Urinary bladder (tissue), 4 donors: Measurements from ENCODE around the gene CXADR. TPM values are rescaled to one million over a fixed set of nuclear protein-coding genes. Genes with fewer than 3 reads are reported as not detected.

Experiments
- DNase-seq: peaks from one replicate; pipeline ENCODE4 v3.0.0-alpha.2; 2015; ENCODE audit errors: extremely low spot score
- H3K27ac ChIP-seq: one replicate; pipeline ENCODE4 v1.5.1; 2013; ENCODE audit warnings: low read depth, mild to moderate bottlenecking, moderate library complexity
- H3K36me3 ChIP-seq: one replicate; pipeline ENCODE4 v1.6.1; 2013; ENCODE audit warnings: mild to moderate bottlenecking, moderate library complexity; ENCODE audit not compliant: insufficient read depth
- H3K4me1 ChIP-seq: one replicate; pipeline ENCODE4 v1.6.1; 2013; ENCODE audit warnings: mild to moderate bottlenecking, moderate library complexity; ENCODE audit not compliant: insufficient read depth
- H3K4me3 ChIP-seq: one replicate; pipeline ENCODE4 v1.5.1; 2013; ENCODE audit warnings: low read depth, low read length
- WGBS: extraction: QIAGEN DNeasy Blood & Tissue Kit; methylation state at CpG from one replicate; pipeline ENCODE4 v1.1.7; 2013; 5-methylcytosine and 5-hydroxymethylcytosine counted together
- polyA plus RNA-seq: library from polyadenylated mRNA; stranded (reverse); fragments of 200-250 nt; gene quantifications from one replicate; pipeline ENCODE4 v1.2.3, GENCODE V29; 2013
- small RNA-seq: library from RNA; depleted of rRNA; stranded (forward); fragments of <200 nt; gene quantifications from one replicate; pipeline ENCODE3, GENCODE V24; 2014
- total RNA-seq: library from RNA; depleted of rRNA; stranded (reverse); fragments of >200 nt; gene quantifications from one replicate; pipeline ENCODE4 v1.2.3, GENCODE V29; 2014
- donor health status: healthy with polysubstance abuse.
- donor health status: healthy.

The CXADR gene
- total and polyA plus RNA-seq, 2 donors = 4.8 to 44.2 TPM

DNA sequence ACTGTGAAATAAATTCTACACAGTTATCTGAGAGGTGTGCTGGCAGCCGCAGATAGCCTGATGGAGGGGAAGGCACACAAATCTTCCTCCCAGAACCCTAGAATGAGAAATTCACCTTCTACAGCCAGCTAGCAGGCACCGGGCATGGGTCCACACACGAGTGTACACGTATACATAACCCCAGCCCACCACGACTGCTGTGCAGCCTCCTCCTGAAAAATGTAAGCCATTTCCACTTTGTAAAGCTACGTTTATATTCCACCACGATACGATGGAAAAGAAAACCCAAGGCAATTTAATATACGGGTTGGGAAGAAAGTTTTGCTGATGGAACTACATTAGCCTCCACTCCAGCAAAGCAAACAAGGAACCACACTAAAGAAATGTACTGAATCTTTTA, 98.1 kb downstream of the CXADR start:
- Histone ChIP-seq H3K27ac (peak overlapping the region; percentile 26), H3K36me3 (no peaks in the 10 kb centered on the region), H3K4me1 (no peaks in the 10 kb centered on the region), H3K4me3 (peak overlapping the region; percentile 7)
- WGBS = 14% methylated on average over 9 of the region's 9 CpGs
- no peak for DNase-seq

- no peaks in the 10 kb centered on the region for H3K36me3 ChIP-seq
- under 1% methylated on average over 26 of the region's 26 CpGs for WGBS
- peak overlapping the region; percentile 94 for H3K27ac ChIP-seq
- DNase-seq = peak; percentile 82
- no peaks in the 10 kb centered on the region for H3K4me1 ChIP-seq
- H3K4me3 ChIP-seq = peak overlapping the region; percentile 94
Measured at GRCh38 chr21:17611414-17612022, 98.7 kb downstream of the CXADR start.

GRCh38 chr21:17612023-17612564, 99.3 kb downstream of the CXADR start:
- peak overlapping the region; percentile 94 for H3K27ac ChIP-seq
- under 1% methylated on average over 50 of the region's 50 CpGs for WGBS
- no peak for DNase-seq
- H3K4me1 ChIP-seq = no peaks in the 10 kb centered on the region
- H3K4me3 ChIP-seq = peak overlapping the region; percentile 94
- H3K36me3 ChIP-seq = no peaks in the 10 kb centered on the region

DNA sequence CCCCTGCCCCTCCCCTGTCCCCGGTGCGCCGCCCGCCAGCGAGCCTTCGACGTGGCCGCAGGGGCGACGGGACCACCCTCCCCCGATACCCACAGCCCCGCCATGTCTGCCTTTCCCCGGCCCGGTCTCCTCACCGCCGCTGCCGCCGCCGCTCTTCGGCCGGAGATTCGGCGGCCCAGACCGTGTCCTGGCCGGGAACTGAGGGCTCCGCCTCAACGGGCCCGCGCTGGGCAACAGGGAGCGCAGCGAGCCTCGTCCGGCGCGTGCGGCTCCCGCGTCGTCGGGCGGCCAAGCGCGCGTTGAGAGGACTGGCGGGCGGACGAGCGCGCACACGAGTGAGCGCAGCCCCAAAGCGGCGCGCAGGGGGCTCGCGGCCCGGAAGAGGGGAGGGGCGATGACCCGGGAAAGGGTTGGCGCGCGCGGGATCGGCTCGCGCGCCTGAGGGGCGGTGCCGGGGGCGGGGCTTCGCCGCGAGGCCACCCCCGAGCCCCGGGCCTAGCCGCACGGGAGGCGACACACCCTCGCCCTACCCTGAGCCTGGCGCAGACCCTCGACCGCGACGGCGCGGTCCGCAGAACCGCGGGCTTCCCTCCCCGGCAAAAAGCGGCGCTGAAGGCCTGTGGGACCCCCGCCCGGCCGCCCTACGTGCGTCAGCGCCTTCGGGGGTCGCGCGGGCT, 99.9 kb downstream of the CXADR start, which contains the start of gene BTG3:
TSS of gene BTG3 (minus strand) at position 337 of the 677 bp plus-strand sequence. CDS start 3,757 bp downstream, outside the sequence.
- Histone ChIP-seq H3K4me1 (no peaks in the 10 kb centered on the region), H3K36me3 (no peaks in the 10 kb centered on the region), H3K27ac (peak within 1 kb of the TSS; percentile 94), H3K4me3 (peak within 1 kb of the TSS; percentile 94)
- DNase-seq = peak; percentile 50
- 1% methylated on average over 102 of the region's 102 CpGs for WGBS

GRCh38 chr21:17613242-17613676, 100.4 kb downstream of the CXADR start:
- H3K36me3 ChIP-seq = no peaks in the 10 kb centered on the region
- DNase-seq = peak; percentile 29
- H3K4me1 ChIP-seq = no peaks in the 10 kb centered on the region
- H3K27ac ChIP-seq = peak overlapping the region; percentile 77
- peak overlapping the region; percentile 94 for H3K4me3 ChIP-seq
- 12% methylated on average over 16 of the region's 16 CpGs for WGBS

- no peak for DNase-seq
- Histone ChIP-seq H3K27ac (no peak overlapping the region), H3K4me1 (no peaks in the 10 kb centered on the region), H3K4me3 (no peak overlapping the region), H3K36me3 (no peaks in the 10 kb centered on the region)
- WGBS = 76% methylated on average over 1 of the region's 1 CpG
Measured at GRCh38 chr21:17616831-17617230, 104.0 kb downstream of the CXADR start.

GRCh38 chr21:17622018-17622417, 109.2 kb downstream of the CXADR start:
- no peak overlapping the region for H3K4me3 ChIP-seq
- H3K36me3 ChIP-seq = no peaks in the 10 kb centered on the region
- no peak for DNase-seq

DNA sequence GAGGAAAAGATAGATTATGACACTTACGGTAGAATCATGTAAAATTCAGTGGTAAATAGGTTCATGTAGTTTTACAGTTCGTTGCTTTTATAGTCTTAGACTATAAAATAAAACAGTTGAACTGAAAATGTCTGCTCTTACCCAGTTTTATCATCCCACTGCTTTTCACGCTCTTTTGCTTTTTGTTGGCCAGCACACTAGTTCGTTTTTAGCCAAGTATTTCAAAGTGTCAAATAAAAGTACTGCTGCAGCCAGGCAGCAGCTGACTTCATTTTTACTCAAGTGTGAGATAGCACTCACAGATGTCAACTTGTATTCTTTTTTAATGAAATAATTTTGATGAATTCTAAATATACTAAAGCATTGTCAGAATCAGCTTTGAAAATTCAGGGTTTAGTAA, 118.4 kb downstream of the CXADR start:
- WGBS = 30% methylated on average over 4 of the region's 4 CpGs

More at GRCh38 chr21:17622018-17622417, 109.2 kb downstream of the CXADR start:
- H3K27ac ChIP-seq = no peak overlapping the region
- H3K4me1 ChIP-seq = no peaks in the 10 kb centered on the region
- 36% methylated on average over 2 of the region's 2 CpGs for WGBS

GRCh38 chr21:17636711-17637110, 123.9 kb downstream of the CXADR start:
- Histone ChIP-seq H3K4me3 (no peak overlapping the region), H3K27ac (no peak overlapping the region), H3K4me1 (no peaks in the 10 kb centered on the region), H3K36me3 (no peaks in the 10 kb centered on the region)
- WGBS = 83% methylated on average over 4 of the region's 4 CpGs
- no peak for DNase-seq

More for the DNA sequence above, 118.4 kb downstream of the CXADR start:
- H3K36me3 ChIP-seq = no peaks in the 10 kb centered on the region
- DNase-seq = no peak
- no peak overlapping the region for H3K27ac ChIP-seq
- H3K4me3 ChIP-seq = no peak overlapping the region
- no peaks in the 10 kb centered on the region for H3K4me1 ChIP-seq

- Histone ChIP-seq H3K4me1 (no peaks in the 10 kb centered on the region), H3K4me3 (no peak overlapping the region), H3K27ac (no peak overlapping the region), H3K36me3 (no peaks in the 10 kb centered on the region)
- DNase-seq = no peak
- 79% methylated on average over 2 of the region's 2 CpGs for WGBS
Measured at GRCh38 chr21:17640821-17641220, 128.0 kb downstream of the CXADR start.

Small RNA genes lying within 50 kb of the gene (small RNA-seq; reads per million reads assigned to genes)
- not detected for gene RF00019
- gene RN7SL163P = not detected
- gene RPL39P40 = not detected

Other genes with a start within 250 kb of the CXADR start
- 50.7 TPM for gene BTG3, start 99.9 kb downstream of the CXADR start, total RNA-seq
- 27.4 TPM for gene BTG3, start 99.9 kb downstream of the CXADR start, polyA plus RNA-seq